Activated CD4-positive, alpha-beta T cell treated with anti-CD3 and anti-CD28 coated beads, Interleukin-2, amount 50 U/mL, for 24 hours (primary cell): ENCODE results near the gene ALK.

Experiments used
- DNase-seq, 2 donors: peaks; one replicate each; pipeline ENCODE4 v3.0.0-alpha.2; 2020; ENCODE audit warnings: low read depth in 1 of 2, low spot score in 1 of 2

The ALK gene

GRCh38 chr2:29182920-29183319, 738.5 kb downstream of the ALK start:
- DNase-seq = no peak

GRCh38 chr2:29182334-29182733, 739.1 kb downstream of the ALK start:
- DNase-seq = no peak

GRCh38 chr2:29175338-29175737, 746.0 kb downstream of the ALK start:
- DNase-seq = no peak

GRCh38 chr2:29174937-29175336, 746.4 kb downstream of the ALK start:
- no peak for DNase-seq

- DNase-seq = no peak
Measured at GRCh38 chr2:29166242-29167039, 754.9 kb downstream of the ALK start.

GRCh38 chr2:29165362-29166241, 755.8 kb downstream of the ALK start:
- no peak for DNase-seq

GRCh38 chr2:29164091-29164846, 757.1 kb downstream of the ALK start:
- DNase-seq = no peak

GRCh38 chr2:29162204-29162928, 759.0 kb downstream of the ALK start:
- no peak for DNase-seq

GRCh38 chr2:29160184-29160583, 761.2 kb downstream of the ALK start:
- no peak for DNase-seq

- DNase-seq = no peak
Measured at GRCh38 chr2:29159125-29159524, 762.3 kb downstream of the ALK start.

- no peak for DNase-seq
Measured at GRCh38 chr2:29157131-29157530, 764.3 kb downstream of the ALK start.

GRCh38 chr2:29155578-29155977, 765.8 kb downstream of the ALK start:
- DNase-seq = no peak

- no peak for DNase-seq
Measured at GRCh38 chr2:29154610-29155009, 766.8 kb downstream of the ALK start.

- no peak for DNase-seq
Measured at GRCh38 chr2:29147963-29148362, 773.4 kb downstream of the ALK start.

GRCh38 chr2:29146197-29146596, 775.2 kb downstream of the ALK start:
- no peak for DNase-seq

GRCh38 chr2:29143657-29144056, 777.7 kb downstream of the ALK start:
- no peak for DNase-seq
